GM19035 (cell line): Measurements from ENCODE around the gene FKBP1B.
"Not testable (repeated sequence)": the region's sequence is repeated elsewhere in the genome, so short reads cannot be mapped to it uniquely, and the experiment has no call there.

Experiments
- ATAC-seq: cut with Tn5 transposase; IDR thresholded peaks from one replicate; pipeline ENCODE4 v1.9.1; 2021; ENCODE audit not compliant: unreplicated experiment

The FKBP1B gene

DNA sequence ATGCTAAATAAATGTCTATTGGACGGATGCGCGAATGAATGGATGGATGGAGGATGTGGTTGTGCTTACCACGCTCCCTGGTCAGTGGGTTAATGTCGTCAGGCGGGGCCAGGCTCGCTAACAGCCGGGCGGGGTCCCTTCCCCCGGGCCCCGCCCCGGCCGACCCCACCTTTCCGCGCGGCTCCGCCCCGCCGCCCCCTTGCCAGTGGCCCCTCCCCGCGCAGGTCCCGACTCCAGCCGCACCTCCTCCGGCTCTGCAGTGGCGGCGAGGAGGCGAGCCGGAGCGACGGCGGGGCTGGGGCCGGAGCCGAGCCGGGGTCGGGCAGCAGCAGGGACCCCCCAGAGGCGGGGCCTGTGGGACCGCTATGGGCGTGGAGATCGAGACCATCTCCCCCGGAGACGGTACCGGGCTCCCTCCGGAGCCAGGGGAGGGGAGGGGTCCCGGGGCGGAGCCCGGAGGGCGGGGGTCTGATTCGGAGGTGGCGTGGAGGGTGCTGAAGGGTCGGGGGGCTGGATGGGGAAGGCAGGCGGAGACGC lies at the start of gene FKBP1B:
Gene FKBP1B, plus strand, starts transcription at position 257 of the 537 bp plus-strand sequence. Its CDS starts 109 bp downstream, at position 366.
- no peak for ATAC-seq

- ATAC-seq: no peak
Measured at GRCh38 chr2:24007693-24008092, 41.8 kb upstream of the FKBP1B start.

DNA sequence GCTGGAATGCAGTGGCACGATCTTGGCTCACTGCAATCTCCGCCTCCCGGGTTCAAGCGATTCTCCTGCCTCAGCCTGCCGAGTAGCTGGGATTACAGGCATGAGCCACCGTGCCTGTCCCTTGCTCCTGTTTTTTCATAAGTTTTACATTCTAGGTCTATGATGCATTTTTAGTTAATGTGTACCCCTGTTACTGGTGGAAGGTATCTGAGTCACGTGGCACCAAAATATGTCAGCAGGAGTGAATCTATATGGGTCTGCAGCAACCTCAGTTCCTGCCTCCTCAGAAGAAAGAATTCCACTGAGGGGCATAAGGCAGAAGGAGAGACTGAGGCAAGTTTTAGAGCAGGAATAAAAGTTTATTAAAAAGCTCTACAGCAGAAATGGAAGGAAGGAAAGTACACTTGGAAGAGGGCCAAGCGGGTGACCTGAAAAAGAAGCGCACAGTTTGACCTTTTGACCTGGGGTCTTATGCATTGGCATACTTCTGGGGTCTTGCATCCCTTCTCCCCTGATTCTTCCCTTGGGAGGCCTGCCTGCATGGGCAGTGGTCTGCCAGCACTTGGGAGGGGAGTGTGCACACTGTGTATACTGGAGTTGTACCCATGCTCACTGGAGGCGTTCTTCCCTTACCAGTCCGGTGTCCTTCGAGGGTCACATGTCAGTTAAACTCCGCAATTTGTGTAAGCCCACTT lies 40.7 kb upstream of the FKBP1B start:
- ATAC-seq: no peak

DNA sequence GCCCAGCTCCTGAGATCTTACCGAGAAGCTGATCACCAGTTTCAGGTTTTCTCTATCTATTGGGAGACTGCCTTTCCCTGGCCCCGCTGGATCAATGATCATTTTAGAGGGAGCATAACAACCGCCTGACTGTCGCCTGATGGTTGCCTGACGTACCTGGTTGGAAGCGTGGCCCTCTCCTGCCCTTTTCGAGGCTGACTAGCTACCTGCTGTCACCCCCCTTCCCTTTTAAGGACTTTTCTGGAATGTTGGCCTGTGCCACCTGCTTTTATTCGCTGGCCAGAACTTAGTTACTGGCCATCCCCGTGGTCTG lies 40.2 kb upstream of the FKBP1B start:
- no peak for ATAC-seq

DNA sequence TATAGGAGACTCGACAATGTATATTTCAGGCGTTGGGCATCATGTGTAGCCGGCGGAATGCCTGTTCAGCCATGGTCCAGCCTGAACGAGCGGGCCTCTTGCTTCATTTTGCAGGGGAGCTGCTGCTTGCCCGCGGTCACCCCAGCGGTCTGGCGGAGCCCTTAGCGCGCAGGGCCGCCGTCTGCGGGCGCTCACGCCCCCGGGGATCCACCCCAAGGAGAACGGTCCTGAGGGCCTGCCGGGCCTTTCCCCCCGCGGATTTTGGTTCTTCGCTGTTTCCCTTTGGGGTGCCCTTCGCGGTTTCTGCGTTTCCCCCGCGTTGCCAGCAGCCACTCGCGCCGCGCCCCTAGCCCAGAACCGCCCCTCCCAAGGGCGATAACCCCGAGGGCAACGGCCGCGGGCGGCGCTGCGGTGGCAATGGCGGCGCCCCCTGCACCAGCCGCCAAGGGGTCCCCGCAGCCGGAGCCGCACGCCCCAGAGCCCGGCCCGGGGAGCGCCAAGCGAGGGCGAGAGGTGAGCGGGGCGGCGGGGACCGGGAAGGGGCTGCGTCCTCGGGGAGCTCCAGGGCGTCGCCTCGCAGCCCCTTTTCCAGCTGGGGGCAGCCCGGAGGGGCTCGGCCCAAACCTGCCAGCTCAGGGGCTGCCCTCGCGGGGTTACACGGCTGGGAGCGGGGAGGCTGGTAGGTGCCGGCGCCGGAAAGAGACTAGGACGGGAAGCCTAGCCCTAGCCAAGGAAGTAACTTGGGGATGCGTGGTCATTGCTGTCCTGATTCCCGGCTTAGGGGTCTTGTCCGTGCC lies 39.7 kb upstream of the FKBP1B start, which contains the start of gene MFSD2B:
Gene MFSD2B, plus strand, starts transcription at position 406 of the 797 bp plus-strand sequence. Its CDS starts 12 bp downstream, at position 418.
- no peak for ATAC-seq

DNA sequence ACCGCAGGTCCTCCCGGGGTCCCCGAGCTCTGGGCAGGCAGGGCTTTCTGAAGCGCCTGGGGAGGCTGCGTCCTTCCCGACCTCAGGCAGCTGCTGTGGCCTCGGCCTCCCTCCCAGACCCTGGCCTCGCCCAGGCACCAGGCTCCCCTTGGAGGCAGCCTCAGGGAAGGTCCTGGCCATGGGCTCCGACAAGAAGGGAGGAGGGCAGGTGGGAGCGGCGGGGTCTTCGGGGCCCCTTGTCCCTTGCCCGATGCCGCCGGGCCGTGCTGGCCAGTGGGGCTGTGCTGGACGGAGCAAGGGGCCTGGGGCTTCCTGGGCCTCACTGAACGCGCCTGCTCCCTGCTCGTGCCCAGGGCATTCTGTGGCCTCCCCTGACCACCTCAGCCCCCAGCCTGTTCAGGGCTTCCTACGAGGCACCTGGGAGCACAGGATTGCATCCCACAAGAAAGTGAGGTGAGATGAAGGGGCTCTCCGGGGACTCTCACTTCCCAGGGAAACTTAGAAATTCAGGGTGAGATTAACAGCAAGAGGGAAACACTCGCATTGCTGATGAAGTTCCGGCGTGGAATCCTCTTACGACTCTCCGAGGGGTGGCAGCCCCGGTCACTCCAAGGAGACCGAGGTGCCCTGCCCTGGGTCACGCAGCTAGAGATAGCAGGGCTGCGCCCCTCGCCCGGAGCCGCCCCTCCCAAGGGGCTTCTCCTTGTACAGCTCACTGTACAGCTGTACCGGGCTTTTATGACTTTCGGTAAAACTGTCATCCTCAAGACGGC lies 38.9 kb upstream of the FKBP1B start:
- ATAC-seq: no peak

GRCh38 chr2:24011250-24012104 lies 38.1 kb upstream of the FKBP1B start:
- ATAC-seq: no peak

DNA sequence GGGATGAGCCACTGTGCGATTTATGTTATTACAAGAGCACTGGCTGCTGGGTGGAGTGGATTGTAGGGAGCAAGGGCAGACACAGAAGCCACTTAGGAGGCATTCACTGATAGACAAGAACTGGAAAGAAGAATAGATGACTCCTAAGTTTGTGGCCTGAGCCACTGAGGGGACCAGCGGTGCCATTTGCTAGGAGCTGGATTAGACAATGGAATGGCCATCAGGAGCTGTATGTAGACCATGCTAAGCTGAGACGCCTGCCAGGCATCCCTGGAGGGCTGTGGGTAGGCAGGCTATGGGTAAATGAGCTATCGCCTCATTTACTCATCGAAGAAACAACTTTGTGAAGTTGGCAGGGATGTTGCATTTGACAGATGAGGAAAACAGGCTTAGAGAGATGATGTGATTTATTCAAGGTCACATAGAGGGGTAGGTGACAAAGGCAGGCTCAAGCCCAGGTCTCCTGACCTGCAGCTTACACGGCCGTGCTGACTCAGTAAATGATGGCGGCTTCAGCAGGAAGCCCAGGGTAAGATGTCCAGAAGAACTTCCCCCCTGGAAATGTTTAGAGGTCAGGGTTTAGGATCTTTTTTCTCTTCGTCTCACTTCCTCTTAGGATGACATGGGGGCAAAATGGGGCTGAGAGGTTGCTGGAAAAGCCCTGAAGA lies 36.9 kb upstream of the FKBP1B start:
- ATAC-seq: no peak

- ATAC-seq: not testable (repeated sequence)
Measured at GRCh38 chr2:24014902-24015301, 34.6 kb upstream of the FKBP1B start.

DNA sequence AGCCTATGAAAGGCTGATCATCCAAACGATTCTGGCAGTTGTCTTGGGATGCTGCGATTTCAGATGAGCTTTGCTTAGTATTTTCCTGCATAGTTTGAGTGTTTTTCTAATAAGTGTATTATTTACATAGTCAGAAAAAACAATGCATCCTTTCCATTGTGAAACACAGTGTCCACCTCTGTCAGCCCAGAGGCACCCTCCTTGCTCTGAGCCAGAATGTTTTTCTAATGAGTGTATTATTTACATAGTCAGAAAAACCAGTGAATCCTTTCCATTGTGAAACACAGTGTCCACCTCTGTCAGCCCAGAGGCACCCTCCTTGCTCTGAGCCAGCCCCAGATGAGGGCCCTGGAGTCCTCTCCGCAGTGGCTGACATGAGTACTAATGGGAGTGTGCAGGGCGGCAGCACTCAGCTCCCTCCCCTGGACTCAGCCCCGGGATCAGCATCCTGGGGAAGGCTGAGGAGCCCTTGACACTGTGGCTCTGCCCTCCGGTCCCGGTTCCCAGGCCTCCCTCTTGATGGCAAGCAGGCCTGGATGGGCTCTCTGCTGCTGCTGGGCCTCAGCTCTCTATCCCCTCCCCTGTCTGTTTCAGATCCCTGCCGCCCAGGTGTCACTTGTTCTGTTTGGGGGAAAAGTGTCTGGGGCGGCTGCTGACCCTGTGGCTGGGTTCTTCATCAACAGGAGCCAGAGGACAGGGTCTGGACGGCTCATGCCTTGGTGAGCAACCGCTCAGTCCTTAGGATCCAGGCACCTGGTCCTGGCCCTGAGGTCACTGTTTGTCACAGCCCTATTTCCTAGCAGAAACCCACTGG lies 33.8 kb upstream of the FKBP1B start:
- no peak for ATAC-seq

DNA sequence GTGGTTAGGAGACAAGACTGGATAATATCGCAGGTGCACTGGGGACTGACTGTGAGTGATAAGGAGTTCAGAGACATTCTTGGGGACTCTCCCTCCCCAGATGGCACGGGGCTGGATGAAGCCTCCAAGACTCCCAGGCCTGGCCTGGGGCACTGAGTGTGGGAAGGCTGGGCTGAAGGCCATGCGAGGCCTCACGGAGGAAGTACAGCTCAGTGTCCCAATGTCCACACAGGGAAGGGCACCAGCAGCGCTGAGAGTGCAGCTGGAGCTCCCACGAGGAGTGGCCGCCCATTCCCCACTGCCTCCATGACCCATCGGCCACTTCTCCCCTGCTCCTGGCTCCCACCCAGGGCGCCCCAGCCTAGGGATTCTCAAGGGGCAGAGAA lies 33.2 kb upstream of the FKBP1B start:
- no peak for ATAC-seq

DNA sequence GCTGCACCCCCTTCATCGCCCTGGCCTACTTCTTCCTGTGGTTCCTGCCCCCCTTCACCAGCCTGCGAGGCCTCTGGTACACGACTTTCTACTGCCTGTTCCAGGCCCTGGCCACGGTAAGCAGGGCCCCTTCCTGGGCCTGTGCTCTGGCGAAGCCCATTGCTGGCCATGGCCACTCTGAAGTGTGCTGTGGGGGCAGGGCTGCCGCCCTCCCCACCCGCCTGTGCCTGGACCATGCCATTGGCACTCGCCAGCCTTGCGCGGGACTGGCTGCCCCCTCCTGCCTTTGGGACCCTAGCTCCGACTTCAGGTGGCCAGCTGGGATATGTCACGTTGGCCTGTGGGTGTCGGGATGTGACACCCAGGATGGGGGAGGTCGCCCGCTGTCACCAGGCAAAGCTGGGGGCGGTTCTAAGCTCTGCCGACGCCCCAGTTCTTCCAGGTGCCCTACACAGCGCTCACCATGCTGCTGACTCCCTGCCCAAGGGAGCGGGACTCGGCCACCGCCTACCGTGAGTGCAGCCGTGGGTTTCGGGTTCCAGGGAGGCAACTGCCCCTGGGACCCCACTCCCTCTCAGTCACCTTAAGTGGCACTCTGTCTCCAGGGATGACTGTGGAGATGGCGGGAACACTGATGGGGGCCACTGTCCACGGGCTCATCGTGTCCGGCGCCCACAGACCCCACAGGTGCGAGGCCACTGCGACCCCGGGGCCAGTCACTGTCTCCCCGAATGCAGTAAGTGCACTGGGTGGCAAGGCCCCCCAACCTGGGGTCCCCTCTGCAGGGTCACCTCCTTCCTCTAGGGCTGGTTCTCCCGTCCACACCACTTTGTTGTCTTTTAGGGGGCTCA lies 32.5 kb upstream of the FKBP1B start:
- ATAC-seq: no peak

DNA sequence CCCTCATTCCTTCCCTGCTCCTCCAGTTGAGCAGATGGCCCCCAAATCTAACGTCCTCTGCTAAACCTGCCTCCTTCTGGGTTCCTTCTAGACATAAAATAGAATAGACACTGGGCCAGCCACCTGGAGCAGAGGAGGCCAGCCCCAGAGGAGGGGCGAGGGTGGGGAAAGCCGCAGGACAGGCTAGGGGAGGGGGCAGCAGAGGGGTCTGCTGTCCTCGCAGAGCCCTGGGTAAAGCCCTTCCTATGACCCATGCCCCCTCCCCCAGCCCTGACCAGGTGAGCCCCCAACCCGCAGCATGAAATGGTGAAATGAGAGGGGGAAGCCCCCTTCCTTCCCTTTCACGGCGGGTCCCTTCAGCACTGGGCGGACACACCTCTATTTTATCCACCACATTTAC lies 31.8 kb upstream of the FKBP1B start:
- ATAC-seq: no peak

GRCh38 chr2:24018241-24018640 lies 31.3 kb upstream of the FKBP1B start:
- ATAC-seq: no peak

GRCh38 chr2:24019729-24020128 lies 29.8 kb upstream of the FKBP1B start:
- no peak for ATAC-seq

GRCh38 chr2:24020244-24020643 lies 29.3 kb upstream of the FKBP1B start:
- no peak for ATAC-seq

DNA sequence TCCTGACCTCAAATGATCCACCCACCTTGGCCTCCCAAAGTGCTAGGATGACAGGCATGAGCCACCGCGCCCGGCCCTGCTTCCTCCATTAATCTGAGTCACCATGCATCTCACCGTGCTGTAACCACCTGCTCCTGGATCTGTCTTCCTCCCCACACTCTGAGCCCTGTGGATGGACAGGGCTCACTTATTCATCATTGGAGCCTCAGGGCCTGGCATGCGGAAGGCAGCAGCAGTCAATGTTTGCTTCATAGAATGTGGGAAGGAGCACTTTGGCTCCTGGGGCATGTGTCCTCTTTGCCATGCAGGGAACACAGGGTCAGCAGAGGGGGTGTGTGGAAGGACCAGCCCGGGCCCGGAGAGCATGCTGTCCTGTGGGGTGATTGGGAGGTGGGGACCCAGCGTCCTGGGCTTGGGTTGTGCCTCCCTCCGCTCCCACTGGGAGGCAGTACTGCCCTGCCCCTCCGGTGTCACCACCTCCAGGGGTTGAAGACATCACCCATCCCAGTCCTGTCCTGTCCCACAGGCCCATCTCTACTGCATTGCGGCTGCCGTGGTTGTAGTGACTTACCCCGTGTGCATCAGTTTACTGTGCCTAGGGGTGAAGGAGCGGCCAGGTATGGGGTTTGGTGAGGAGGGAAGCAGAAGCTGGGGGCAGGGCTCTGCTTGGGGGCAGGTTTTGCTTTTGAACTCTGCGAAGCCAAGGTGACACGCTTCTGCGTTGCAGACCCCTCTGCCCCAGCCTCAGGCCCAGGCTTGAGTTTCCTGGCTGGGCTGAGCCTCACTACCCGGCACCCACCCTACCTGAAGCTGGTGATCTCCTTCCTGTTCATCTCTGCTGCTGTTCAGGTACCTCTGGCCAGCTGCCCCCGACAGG lies 28.2 kb upstream of the FKBP1B start:
- ATAC-seq: no peak
